NCI-H2107 treated with DMSO at 0.1 percent for 48 hours (cell line): Measurements from ENCODE around the gene YWHAH.

Experiments
- DNase-seq: peaks from one replicate; lab custom pipeline; 2025; ENCODE audit not compliant: unreplicated experiment; lab: John Stamatoyannopoulos, UW

The YWHAH gene

DNA sequence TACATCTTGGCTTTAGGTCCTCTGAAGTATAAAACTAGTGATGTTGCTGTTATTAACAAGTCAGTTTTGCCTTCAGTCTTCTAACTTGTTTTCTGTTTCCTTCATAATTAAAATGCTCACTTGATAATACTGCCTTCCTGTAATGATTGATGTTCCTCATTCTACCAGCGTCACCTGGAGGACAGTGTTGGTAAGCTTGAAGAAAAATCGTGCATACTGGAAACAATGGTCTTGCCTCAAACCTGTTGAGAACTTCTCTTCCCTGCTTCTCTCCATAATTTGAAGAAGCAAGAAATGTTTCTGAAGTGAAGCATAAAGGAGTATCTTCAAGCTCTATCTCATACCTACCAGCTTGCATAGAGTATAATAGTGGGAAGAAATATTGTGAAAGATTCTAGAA, 3.0 kb downstream of the YWHAH start:
- peak; percentile 9 for DNase-seq

DNA sequence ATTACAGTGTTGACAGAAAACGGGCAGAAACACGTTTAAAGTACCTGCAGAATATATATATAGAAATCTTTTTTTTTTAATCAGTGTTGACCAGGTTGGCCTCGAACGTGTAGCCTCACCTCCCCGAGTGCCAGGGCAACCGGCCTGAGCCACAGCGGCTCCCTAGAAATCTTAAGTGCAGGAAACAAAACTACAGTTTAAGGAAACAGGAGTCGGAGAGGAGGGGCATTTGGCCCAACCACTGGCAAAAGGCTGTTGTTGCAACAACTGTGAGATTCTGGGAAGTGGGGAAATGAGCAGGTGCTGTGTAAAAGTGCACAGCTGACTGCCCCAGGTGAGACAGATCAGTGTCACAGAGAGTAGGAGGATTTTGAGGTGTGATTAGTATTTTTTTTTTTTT, 3.7 kb downstream of the YWHAH start:
- DNase-seq, result no peak

DNA sequence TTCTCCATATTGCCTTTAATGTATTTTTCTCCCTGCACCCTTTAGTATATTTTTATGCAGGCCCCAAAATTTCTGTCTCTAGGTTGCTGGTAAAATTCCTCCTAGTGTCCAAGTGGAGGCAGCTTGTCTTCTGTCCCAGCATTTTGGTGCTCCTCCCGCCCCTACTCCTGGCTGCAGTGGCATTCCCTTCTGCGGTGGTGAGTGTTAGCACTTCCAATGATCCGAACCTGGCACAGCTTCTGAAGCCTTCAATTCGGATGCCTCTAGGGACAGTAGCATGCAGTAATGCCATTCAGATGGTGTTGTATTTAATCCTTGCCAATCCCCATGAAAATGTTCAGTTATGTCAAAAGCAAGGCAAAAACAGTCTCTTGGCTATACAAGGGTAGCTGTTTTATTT, 5.9 kb downstream of the YWHAH start:
- no peak for DNase-seq

DNA sequence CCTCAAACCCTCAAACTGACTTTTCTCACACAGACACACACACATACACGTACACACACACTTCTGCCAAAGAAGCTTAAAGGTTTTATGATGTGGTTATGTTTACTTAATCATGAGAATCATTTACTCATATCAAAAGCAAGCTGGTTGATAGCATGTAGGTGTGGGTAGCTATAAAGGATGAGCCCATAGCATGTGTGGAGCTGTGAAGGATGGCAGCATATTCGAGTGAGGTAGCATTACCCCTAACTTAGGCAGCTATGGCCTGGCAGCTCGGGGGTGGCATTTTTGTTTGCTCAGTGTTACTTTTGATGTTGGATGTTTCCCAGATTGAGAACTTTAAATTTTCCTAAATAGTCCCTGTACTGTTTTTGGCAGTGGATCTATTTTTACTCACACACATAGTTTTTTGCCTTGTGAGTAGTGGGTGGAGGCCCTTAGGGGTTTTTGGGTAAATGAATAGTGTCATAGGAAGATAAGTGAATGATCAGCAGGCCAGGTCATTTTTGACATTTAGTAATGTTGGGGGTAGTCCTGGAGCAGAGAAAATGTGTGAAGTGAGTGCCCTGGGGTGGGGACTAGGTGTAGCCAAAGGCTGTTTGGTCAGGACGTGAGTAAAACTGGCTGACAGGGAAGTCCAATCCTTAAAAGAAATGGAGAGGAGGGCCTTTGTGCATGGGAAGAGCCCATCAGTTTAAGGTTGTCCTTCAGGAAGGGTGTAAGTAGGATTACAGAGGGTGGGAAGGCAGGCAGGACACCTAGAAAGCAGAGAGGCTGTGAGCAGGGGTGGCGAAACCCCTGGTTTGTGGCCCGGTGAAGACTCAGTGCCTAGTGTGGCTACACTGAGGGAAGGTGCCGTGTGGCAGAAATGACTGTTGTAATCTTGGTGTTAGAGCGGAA, 7.1 kb downstream of the YWHAH start:
- no peak for DNase-seq

DNA sequence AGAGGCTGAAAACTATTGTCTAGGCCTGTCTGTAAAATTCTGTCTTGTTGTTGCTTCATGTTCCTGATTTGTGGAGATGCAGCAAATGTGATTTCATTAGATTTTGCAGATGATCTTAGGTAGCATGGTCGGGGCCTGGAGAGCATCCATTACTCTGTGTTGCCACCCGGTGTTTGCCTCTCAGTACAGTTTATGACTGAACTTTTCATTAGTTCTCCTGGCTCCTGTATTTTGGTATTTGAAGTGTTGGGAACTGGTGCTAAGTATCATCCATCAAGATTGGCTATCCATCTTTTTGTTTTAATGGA, 7.7 kb downstream of the YWHAH start:
- no peak for DNase-seq

DNA sequence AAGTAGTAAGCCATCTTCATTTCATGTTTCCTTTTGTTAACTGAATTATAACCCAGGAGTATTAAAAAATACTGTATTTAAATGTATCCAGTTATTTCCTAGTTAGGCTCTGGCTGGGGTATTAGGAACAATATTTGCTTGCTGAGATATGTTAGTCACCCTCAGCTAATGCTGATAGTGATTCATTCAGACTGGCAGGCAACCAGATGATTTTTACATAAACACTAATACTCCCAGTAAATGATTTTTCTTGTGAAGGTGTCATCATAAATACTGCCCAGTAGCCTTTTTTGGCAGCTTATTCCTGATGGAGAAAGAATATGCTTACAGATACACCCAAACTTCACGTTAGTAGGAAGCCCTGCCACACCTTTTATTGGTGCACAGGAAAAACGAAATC, 8.1 kb downstream of the YWHAH start:
- DNase-seq, result no peak

DNA sequence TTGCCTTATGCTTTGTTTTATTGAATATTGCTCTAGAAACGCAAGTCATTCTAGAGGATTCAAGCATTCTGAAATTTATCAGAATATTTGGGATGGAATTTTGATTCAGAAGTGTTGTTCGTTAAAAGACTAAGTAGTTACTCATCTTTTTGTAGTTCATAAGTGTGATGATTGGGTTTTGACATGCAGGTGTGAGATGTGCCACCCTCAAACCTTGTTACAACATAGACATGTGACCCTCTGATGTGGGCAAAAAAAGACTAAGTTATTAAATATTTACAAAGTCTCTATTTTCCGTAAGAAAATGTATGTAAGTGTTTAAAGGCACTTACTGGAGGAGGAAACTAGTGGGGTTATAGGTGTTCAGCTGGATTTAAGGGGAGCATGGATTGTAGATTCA, 8.9 kb downstream of the YWHAH start:
- no peak for DNase-seq

DNA sequence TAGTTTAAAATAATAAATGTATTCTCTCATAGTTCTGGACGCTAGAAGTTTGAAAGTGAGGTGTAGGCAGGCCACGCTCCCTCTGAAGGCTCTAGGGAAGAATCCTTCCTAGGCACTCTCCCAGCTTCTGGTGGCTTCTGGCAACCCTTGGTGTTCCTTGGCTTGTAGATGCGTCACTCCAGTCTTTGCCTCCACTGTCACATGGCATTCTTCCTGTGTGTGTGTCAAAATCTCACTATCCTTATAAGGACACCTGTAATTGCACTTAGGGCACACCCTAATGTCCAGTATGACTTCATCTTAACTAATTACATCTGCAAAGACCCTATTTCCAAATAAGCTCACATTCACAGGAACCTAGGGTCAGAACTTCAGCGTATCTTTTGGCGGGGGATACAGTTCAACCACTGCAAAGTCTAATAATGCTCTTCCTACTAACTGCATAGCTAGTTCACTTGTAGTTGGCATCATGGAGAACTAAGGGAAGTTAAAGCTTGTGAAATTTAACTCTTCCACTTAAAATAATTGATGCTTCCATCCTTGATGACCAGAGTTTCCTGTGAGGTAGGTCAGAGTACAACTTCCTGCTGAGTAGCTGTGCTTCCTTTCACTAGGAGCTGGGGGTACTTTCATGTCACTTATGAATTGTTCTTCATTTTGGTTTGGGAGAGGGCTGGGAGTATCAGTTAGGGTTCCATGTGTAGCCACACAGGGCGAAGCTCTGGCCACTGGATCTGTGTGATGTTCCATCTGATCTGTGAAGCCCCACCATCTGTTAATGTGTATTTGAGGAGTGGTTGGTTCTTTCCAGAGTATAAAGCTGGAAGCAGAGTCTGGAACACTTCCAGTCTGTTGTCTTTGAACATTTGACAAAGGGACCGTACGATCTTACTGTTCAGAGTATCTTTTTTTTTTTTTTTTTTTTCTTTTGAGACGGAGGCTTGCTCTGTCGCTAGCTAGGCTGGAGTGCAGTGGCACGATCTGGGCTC, 10.5 kb downstream of the YWHAH start:
- no peak for DNase-seq

DNA sequence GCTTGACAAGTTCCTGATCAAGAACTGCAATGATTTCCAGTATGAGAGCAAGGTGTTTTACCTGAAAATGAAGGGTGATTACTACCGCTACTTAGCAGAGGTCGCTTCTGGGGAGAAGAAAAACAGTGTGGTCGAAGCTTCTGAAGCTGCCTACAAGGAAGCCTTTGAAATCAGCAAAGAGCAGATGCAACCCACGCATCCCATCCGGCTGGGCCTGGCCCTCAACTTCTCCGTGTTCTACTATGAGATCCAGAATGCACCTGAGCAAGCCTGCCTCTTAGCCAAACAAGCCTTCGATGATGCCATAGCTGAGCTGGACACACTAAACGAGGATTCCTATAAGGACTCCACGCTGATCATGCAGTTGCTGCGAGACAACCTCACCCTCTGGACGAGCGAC, 12.0 kb downstream of the YWHAH start:
- DNase-seq, result no peak

DNA sequence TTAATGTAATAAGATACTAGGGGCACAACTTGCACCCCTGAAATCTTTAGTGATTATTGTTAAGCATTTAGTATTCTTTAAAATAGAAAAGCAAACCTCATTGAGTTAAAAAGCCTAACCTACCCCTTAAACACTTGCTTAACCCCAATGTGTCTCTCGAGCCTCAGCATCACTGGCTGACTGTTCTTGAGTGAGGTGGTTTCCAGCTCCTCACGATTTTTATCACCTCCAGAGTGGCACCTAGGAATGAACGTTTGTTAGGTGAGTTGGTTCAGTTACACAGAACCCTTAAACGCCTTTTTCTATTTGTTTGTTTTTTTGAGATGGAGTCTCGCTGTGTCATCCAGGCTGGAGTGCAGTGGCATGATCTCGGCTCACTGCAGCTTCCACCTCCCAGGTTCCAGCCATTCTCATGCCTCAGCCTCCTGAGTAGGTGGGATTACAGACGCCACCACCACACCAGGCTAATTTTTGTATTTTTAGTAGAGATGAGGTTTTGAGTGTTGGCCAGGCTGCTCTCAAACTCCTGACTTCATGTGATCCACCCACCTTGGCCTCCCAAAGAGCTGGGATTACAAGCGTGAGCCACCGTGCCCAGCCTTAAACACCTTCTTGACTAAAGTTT, 13.7 kb downstream of the YWHAH start:
- no peak for DNase-seq

DNA sequence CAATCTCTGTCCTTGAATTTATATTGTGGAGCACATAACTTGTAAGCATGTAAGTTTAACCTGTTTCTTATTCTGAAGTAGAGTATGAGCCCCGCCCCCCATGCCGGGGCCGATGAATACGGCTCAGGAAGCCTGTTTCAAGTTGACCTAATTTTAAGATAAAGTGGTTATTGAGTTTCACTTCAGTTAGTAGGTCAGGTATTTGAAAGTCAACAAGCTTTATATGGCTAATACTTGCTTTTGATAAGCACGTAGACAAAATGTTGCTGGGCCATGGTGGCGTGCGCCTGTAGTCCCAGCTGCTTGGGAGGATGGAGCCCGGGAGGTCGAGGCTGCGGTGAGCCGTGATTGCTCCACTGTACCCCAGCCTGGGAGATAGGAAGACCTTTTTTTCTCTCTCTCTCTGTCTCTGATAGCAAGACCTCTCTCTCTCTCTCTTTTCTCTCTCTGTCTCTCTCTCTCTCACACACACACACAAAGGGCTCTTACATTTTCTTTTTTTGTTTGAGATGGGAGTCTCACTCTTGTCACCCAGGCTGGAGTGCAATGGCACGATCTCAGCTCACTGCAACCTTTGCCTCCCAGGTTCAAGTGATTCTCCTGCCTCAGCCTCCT, 14.4 kb downstream of the YWHAH start:
- DNase-seq, result no peak

DNA sequence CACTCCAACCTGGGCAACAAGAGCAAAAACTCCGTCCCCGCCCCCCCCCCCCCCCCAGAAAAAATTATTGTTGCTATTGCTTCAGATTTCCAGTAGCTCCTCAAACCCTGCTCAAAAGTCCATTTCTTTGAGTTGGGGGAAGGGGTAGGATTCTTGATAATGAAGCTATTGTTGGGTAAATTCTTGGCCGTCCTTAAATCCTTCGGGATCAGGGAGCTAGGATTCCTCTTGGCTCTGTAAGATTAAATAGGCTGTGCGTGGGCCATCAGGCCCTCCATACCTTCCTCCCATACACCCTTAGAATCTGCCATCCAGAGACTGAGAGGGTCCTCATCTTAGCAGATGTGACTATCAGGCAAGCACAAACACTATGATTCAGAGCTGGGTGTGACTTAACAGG, 16.4 kb downstream of the YWHAH start:
- DNase-seq, result no peak

DNA sequence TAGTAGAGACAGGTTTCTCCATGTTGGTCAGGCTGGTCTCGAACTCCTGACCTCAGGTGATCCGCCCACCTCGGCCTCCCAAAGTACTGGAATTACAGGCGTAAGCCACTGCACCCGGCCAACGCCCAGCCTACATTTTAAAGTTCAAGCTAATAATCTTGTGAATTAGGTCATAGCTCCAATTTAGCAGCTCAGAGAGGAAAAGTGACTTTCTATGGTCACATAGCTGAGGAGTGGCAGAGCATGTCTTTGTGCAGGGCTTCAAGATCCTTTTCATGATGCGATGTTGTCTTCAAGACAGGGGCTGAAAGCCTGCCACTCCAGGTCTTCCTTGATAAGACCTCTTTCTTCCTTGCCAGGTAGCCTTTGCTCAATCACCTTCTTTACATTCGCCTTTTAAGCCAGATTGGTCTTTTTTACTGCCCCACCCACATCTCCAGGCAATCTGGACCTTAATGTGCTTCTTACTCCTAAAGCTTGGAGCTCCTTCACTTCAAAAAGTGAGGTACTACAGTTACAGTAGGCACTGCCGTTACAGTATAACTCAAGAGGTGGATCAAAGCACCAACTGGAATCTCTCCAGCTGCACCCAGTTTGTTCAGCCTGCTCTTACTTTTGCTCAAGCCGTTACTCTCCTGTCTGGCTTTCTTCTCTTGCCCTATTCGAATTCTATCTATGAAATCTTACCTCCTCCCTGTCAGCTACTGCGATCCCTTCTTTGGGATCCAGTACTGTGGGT, 18.2 kb downstream of the YWHAH start:
- DNase-seq, result no peak

DNA sequence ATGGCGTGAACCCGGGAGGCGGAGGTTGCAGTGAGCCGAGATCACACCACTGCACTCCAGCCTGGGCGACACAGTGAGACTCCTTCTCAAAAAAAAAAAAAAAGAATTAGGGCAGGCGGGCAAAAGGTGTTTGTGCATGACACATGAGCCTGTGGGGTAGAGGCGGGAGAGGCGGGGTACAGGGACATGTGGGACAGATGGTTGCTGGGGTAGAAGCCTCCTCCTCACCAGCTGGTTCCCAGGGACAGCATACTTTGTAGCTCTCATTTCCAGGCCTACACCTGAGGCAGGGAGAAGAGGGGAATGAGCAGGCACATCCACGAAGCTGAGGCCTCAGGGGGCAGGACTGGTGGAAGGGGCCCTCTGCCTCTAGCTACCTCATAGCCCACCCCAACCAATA, 23.7 kb downstream of the YWHAH start:
- no peak for DNase-seq

DNA sequence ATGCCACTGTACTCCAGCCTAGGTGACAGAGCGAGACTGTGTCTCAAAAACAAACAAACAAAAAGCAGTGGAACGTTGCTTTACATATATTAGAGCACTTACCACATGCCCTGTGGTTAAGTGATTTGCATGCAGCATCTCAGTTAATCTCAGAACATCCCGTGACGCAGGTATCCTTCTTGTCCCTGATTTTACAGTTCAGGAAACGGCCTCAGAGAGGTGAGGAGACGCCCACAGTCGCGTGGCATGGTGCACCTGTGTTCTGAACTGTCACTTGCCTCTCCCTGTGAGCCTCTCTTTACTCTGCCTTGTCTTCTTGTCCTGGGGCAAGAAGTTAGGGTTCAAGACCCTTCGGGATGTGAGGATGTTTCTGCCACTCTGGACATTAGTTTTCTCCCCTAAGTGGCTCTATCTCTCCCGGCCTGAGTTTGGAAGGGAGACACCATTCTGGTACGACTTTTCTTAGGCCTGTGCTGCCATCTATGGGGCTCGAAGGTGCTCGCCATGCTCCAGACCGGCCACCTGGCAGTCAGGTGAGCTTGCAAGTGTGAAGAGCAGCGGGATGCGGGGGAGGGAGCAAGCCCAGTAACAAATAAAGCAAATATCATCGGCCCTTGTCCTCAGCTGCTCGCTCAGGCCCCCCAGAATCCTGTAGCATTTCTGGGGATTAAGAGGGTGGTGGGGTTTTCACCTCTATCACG, 25.6 kb downstream of the YWHAH start:
- DNase-seq, result peak; percentile 72

DNA sequence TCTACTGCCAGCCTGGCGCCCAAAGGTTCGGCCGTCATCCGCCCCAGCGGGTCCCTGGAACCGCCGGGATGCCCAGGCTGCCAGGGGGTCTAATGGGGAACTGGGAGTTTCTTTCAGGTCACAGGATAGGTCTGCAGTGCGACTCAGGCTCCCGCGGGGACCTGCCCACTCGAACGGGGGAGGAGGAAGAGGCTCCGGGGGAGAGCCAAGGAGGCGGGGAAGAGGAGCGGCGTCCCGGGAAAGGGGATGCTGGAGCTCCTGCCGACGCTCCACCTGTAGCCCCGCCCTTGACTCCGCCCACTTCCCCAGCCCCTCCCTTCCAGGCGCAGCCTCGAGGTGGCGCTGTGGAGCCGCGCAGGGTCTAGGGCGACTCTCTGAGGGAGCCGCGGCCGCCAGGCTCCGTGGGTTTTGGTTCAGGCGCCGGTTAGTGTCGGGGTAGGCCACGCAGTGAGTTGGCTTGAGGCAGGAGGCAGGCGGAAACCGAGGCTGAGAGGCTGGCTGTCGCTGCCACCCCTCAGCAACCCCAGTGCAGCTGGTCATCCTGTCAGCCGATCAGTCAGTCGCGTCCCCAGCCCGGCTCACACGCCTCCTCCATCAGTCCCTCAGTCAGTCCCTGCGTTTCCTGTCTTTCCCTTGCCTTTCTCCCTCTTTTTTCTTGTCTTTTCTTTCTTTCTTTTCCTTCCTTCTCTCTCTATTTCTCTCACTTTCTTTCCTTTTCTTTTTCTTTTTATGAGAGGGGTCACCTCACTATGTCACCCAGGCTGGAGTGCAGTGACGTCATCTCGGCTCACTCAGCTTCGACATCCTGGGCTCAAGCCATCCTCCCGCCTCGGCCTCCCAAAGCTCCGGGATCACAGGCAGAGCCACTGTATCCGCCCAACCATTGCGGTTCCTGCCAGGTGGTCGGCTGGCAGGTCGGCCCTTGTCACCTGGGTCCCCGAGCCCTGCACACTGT, 26.4 kb downstream of the YWHAH start:
- DNase-seq, result peak; percentile 25

DNA sequence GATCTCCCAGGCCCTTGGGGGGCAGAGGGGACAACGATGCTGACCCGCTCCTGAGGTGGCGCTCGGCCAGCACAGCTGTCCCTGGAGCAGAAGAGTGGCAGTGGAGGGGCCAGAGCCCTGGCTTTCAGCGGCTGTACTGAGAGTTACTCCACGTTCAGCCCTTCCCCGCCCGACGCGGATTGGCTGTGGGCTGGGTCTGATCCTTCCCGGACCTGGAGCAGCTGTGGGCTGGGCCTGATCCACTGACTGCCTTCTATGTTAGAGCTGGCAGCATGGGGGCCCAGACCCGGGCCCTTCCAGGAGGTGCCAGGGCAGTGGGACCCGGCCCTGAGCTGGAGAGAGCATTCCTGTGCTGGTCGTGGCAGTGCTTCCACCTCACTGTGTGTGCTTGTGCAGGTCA, 27.8 kb downstream of the YWHAH start:
- DNase-seq, result no peak

DNA sequence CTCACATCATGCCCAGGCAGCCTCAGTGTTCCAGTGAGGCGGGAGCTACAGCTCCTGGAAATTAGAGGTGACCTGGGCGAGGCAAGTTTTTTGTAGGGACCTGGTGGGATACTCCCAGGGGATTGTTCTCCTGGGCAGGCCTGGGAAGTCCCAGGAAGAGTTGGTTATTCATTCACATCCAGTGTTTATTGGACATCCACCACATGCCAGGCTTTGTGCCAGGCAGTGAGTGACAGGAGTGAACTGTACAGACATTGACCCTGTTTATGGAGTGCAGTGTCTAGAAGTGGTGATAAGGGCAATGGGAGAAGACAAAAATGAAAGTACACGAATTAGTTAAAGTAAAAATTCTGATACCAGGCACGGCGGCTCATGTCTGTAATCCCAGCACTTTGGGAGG, 29.4 kb downstream of the YWHAH start:
- no peak for DNase-seq
